GM12878 (cell line): ENCODE measurements around the gene KCNJ3. TPM values are rescaled to one million over a fixed set of nuclear protein-coding genes. Genes with fewer than 3 reads are reported as not detected.

ENCODE experiments used
- ATAC-seq: fragments of 200-7000 bp; cut with Tn5 transposase; 3 replicates; pipeline ENCODE4 v1.9.1; 2020; ENCODE audit warnings: mild to moderate bottlenecking, moderate library complexity
- BruUV-seq: library from RNA; stranded (reverse); fragments of 400-500 nt; replicated peaks from 2 replicates; lab custom pipeline; 2021; lab: Mats Ljungman, UMichigan
- CTCF ChIA-PET: fragments of 300-600 bp; sonication (Branson Sonifier 250); formaldehyde crosslinking; extraction: SDS; loops from one replicate; lab custom pipeline; 2021; ENCODE audit warnings: inconsistent platforms; lab: Yijun Ruan, JAX
- POLR2A ChIA-PET: fragments of 350-600 bp; formaldehyde crosslinking; extraction: SDS; loops from one replicate; lab custom pipeline; 2021; ENCODE audit warnings: inconsistent platforms; lab: Charles Lee
- RAD21 ChIA-PET: fragments of 300-600 bp; sonication (Branson Sonifier 250); formaldehyde crosslinking; loops from one replicate; lab custom pipeline; 2023; ENCODE audit warnings: antibody characterized with exemption; ENCODE audit not compliant: unreplicated experiment; lab: Charles Lee
- SMC1A ChIA-PET: fragments of 300-600 bp; sonication (Branson Sonifier 250); formaldehyde crosslinking; loops from one replicate; lab custom pipeline; 2023; ENCODE audit not compliant: unreplicated experiment, uncharacterized antibody; lab: Charles Lee
- DNase-seq: peaks from one replicate; pipeline ENCODE4 v3.0.0-alpha.2; 2011; ENCODE audit warnings: low read depth, low spot score
- FAIRE-seq: peaks from 3 replicates; lab custom pipeline; 2011; peaks lifted over from hg19 to GRCh38; lab: Jason Lieb, UNC
- H2AFZ ChIP-seq: 2 replicates; pipeline ENCODE4 v1.6.0; 2011; ENCODE audit warnings: low read depth, low read length, control low read depth; ENCODE audit not compliant: control insufficient read depth
- H3K27ac ChIP-seq: 2 replicates; pipeline ENCODE4 v1.5.1; 2011; ENCODE audit warnings: control low read depth; ENCODE audit not compliant: control insufficient read depth, insufficient read depth
- H3K27me3 ChIP-seq, 2 experiments: replicated peaks in 1 of 2; 2 replicates each; pipeline versions ENCODE4 v1.6.0 to v1.6.1; 2011; ENCODE audit warnings: low read length in 1 of 2; ENCODE audit not compliant: control insufficient read depth in 2 of 2, insufficient read depth in 2 of 2
- H3K36me3 ChIP-seq, 2 experiments: 2 replicates each; pipeline ENCODE4 v1.5.1; 2011; ENCODE audit warnings: low read length in 1 of 2; ENCODE audit not compliant: control insufficient read depth in 2 of 2, insufficient read depth in 2 of 2
- H3K4me1 ChIP-seq: 2 replicates; pipeline ENCODE4 v1.6.1; 2011; ENCODE audit warnings: mild to moderate bottlenecking, low read length, moderate library complexity, mixed read lengths; ENCODE audit not compliant: control insufficient read depth, insufficient read depth
- H3K4me2 ChIP-seq: 2 replicates; pipeline ENCODE4 v1.6.0; 2011; ENCODE audit warnings: control low read depth; ENCODE audit not compliant: control insufficient read depth, insufficient read depth
- H3K4me3 ChIP-seq: fragments of 200-600 bp; sonication (generic); 2 replicates; pipeline ENCODE4 v1.5.1; 2016
- H3K79me2 ChIP-seq: 2 replicates; pipeline ENCODE4 v1.6.0; 2011; ENCODE audit warnings: low read length; ENCODE audit not compliant: control insufficient read depth, insufficient read depth
- H3K9ac ChIP-seq: 2 replicates; pipeline ENCODE4 v1.8.0; 2011; ENCODE audit warnings: low read length, control low read depth, mixed read lengths; ENCODE audit not compliant: control insufficient read depth, insufficient read depth
- H3K9me3 ChIP-seq: replicated peaks from 3 replicates; pipeline ENCODE4 v1.5.1; 2011; ENCODE audit warnings: mild to moderate bottlenecking, low read length; ENCODE audit not compliant: control insufficient read depth, insufficient read depth
- H4K20me1 ChIP-seq: 2 replicates; pipeline ENCODE4 v1.6.0; 2011; ENCODE audit not compliant: control insufficient read depth, insufficient read depth
- CHD2 ChIP-seq: IDR thresholded peaks from 2 replicates; pipeline ENCODE4 v1.6.1; 2011; ENCODE audit warnings: low read depth, low read length, improper control_type of control experiment, borderline replicate concordance
- EZH2 ChIP-seq: IDR thresholded peaks from 2 replicates; pipeline ENCODE4 v1.6.1; 2012; ENCODE audit warnings: low read depth, mild to moderate bottlenecking, control low read depth, inconsistent platforms, low read length, borderline replicate concordance; ENCODE audit not compliant: control insufficient read depth
- SMARCA5 ChIP-seq: fragments of 450-650 bp; IDR thresholded peaks from 2 replicates; pipeline ENCODE4 v1.6.1; 2017; ENCODE audit warnings: mild to moderate bottlenecking
- ZSCAN29 ChIP-seq: fragments of 450-650 bp; IDR thresholded peaks from 2 replicates; pipeline ENCODE4 v1.6.1; 2017; ENCODE audit warnings: mild to moderate bottlenecking, moderate library complexity
- WGBS: methylation state at CpG from one replicate; pipeline ENCODE4 v1.1.6; 2016; ENCODE audit warnings: low lambda C conversion rate; ENCODE audit not compliant: insufficient replicate concordance, insufficient coverage; ENCODE audit errors: missing lambda C conversion rate; 5-methylcytosine and 5-hydroxymethylcytosine counted together
- in situ Hi-C: fragments of 300-500 bp; cut with MboI; formaldehyde crosslinking; loops from 9 replicates; pipeline ENCODE4 v1.14.3; 2018; ENCODE audit warnings: mixed read lengths
- intact Hi-C: fragments of 100-400 bp; cut with micrococcal nuclease; formaldehyde crosslinking; loops from one replicate; pipeline ENCODE4 v1.14.2; 2022; ENCODE audit not compliant: unreplicated experiment
- polyA plus RNA-seq, 11 experiments: library from polyadenylated mRNA; depleted of rRNA in 4 of 11; unstranded in 6 of 11; stranded (reverse) in 5 of 11; fragments of >200 nt; fragmentation: Nextera tagmentation in 4 of 11; fragmentation: Illumina TruSeq in 1 of 11; extraction: Ambion mirVana in 4 of 11; extraction: Trizol in 1 of 11; gene quantifications; 1 replicate in 1 of 11; 2 replicates in 10 of 11; pipeline versions ENCODE4 v1.2.1 to v1.2.3, GENCODE V29; 2011 to 2016; ENCODE audit warnings: inconsistent platforms in 2 of 11, missing spikeins in 2 of 11, low read depth in 1 of 11
- total RNA-seq, 4 experiments: library from RNA; depleted of rRNA in 3 of 4; stranded (reverse); fragments of >200 nt in 3 of 4; fragmentation: Illumina TruSeq in 1 of 4; extraction: Trizol in 1 of 4; gene quantifications; 2 replicates each; pipeline versions ENCODE4 v1.2.1 to v1.2.3, GENCODE V29; 2013 to 2021
- TF ChIP-seq, protein P1 (sequence below): fragments of 450-650 bp; formaldehyde crosslinking; IDR thresholded peaks from 2 replicates; pipeline ENCODE4 v1.4.0; 2020; ENCODE audit warnings: mild to moderate bottlenecking, moderate library complexity

Gene KCNJ3
- total and polyA plus RNA-seq, 10 of the 15 experiments (the other 5 are each of a cell fraction or from before 2014, with no cell fraction given): 0.01 to 1.1 (median 0.04) TPM; not detected in 6

DNA sequence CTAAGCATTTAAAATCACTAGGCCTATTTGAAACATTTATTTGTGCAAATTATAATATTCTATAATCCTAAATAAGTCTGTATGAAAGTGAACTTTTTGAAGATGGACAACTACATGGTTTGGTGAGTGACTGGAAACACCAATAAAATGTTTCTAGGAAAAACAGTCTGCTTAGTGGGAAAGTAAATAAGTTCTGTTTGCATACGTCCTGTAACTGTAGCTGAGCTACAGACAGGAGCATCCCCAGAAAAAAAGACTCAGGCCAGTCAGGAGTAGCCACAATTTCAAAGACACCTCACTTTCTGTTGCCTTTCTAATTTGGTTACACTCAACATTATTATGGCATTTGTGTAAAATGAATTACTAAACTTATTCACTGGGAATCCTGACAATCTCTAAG lies 28.4 kb upstream of the KCNJ3 start:
- ChIA-PET SMC1A (interaction anchor here (0.9 kb wide), 1 partner anchor 14 kb away, joined by 3 read pairs; no protein-coding TSS in a partner anchor), POLR2A (interaction anchor here (0.7 kb wide), 1 partner anchor 307 kb away, joined by 3 read pairs; no protein-coding TSS in a partner anchor), CTCF (no interaction called here), RAD21 (no interaction called here)
- TF ChIP-seq CHD2 (no peak), EZH2 (no peak)
- H3K9ac ChIP-seq: no peak overlapping the region
- in situ Hi-C loops (no loop called here), intact Hi-C loops (no loop called here)
- no peak for FAIRE-seq
- no peaks in the 10 kb centered on the region for H3K9me3 ChIP-seq
- ATAC-seq: no peak
- H3K27ac ChIP-seq: no peak overlapping the region
- BruUV-seq: no TSS peak
- H4K20me1 ChIP-seq: no peaks in the 10 kb centered on the region
- no peaks in the 10 kb centered on the region for H3K36me3 ChIP-seq
- H3K27me3 ChIP-seq: no peaks in the 10 kb centered on the region
- no peak for DNase-seq
- H3K4me2 ChIP-seq: no peak overlapping the region
- H3K4me1 ChIP-seq: no peaks in the 10 kb centered on the region
- WGBS: 0% methylated on average over 1 of the region's 1 CpG
- no peaks in the 10 kb centered on the region for H3K79me2 ChIP-seq
- H2AFZ ChIP-seq: no peak overlapping the region
- H3K4me3 ChIP-seq: no peak overlapping the region

GRCh38 chr2:154673694-154674093 lies 24.8 kb upstream of the KCNJ3 start:
- no peaks in the 10 kb centered on the region for H4K20me1 ChIP-seq
- H3K4me3 ChIP-seq: no peak overlapping the region
- DNase-seq (no peak), ATAC-seq (no peak), FAIRE-seq (no peak)
- ChIA-PET CTCF (no interaction called here), RAD21 (interaction anchor here (0.6 kb wide), 1 partner anchor 576 kb away, joined by 3 read pairs; no protein-coding TSS in a partner anchor), POLR2A (no interaction called here), SMC1A (interaction anchor here (0.6 kb wide), 1 partner anchor 17 kb away, joined by 3 read pairs; no protein-coding TSS in a partner anchor)
- no peaks in the 10 kb centered on the region for H3K4me1 ChIP-seq
- no peak overlapping the region for H3K27ac ChIP-seq
- H3K79me2 ChIP-seq: no peaks in the 10 kb centered on the region
- intact Hi-C loops: no loop called here
- no peak overlapping the region for H3K4me2 ChIP-seq
- no peaks in the 10 kb centered on the region for H3K9me3 ChIP-seq
- no peak overlapping the region for H2AFZ ChIP-seq
- TF ChIP-seq, protein P1, sequence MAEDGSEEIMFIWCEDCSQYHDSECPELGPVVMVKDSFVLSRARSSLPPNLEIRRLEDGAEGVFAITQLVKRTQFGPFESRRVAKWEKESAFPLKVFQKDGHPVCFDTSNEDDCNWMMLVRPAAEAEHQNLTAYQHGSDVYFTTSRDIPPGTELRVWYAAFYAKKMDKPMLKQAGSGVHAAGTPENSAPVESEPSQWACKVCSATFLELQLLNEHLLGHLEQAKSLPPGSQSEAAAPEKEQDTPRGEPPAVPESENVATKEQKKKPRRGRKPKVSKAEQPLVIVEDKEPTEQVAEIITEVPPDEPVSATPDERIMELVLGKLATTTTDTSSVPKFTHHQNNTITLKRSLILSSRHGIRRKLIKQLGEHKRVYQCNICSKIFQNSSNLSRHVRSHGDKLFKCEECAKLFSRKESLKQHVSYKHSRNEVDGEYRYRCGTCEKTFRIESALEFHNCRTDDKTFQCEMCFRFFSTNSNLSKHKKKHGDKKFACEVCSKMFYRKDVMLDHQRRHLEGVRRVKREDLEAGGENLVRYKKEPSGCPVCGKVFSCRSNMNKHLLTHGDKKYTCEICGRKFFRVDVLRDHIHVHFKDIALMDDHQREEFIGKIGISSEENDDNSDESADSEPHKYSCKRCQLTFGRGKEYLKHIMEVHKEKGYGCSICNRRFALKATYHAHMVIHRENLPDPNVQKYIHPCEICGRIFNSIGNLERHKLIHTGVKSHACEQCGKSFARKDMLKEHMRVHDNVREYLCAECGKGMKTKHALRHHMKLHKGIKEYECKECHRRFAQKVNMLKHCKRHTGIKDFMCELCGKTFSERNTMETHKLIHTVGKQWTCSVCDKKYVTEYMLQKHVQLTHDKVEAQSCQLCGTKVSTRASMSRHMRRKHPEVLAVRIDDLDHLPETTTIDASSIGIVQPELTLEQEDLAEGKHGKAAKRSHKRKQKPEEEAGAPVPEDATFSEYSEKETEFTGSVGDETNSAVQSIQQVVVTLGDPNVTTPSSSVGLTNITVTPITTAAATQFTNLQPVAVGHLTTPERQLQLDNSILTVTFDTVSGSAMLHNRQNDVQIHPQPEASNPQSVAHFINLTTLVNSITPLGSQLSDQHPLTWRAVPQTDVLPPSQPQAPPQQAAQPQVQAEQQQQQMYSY (CRISPR knock-in tag): no peak
- TF ChIP-seq ZSCAN29: no peak
- TF ChIP-seq SMARCA5: no peak
- BruUV-seq: no TSS peak
- 47% methylated on average over 3 of the region's 3 CpGs for WGBS
- no peak overlapping the region for H3K9ac ChIP-seq
- in situ Hi-C loops: no loop called here
- H3K36me3 ChIP-seq: no peaks in the 10 kb centered on the region
- H3K27me3 ChIP-seq: no peaks in the 10 kb centered on the region
